DMS114 treated with DMSO at 0.1 percent for 48 hours (cell line): ENCODE results near the gene DGAT2.
"Not testable (repeated sequence)": the region's sequence is repeated elsewhere in the genome, so short reads cannot be mapped to it uniquely, and the experiment has no call there.

Source experiments
- DNase-seq: peaks from one replicate; lab custom pipeline; 2025; ENCODE audit not compliant: unreplicated experiment; lab: John Stamatoyannopoulos, UW

Gene DGAT2, protein sequence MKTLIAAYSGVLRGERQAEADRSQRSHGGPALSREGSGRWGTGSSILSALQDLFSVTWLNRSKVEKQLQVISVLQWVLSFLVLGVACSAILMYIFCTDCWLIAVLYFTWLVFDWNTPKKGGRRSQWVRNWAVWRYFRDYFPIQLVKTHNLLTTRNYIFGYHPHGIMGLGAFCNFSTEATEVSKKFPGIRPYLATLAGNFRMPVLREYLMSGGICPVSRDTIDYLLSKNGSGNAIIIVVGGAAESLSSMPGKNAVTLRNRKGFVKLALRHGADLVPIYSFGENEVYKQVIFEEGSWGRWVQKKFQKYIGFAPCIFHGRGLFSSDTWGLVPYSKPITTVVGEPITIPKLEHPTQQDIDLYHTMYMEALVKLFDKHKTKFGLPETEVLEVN

GRCh38 chr11:75768112-75768908, at the start of gene DGAT2:
TSS of gene DGAT2 (plus strand) at chr11:75768778. CDS start at chr11:75768992, 214 bp downstream.
- DNase-seq = peak; percentile 44

- no peak for DNase-seq
These were observed 49.0 kb upstream of the DGAT2 start for GRCh38 chr11:75719340-75720239.

GRCh38 chr11:75720639-75721038, 47.9 kb upstream of the DGAT2 start:
- no peak for DNase-seq

DNA sequence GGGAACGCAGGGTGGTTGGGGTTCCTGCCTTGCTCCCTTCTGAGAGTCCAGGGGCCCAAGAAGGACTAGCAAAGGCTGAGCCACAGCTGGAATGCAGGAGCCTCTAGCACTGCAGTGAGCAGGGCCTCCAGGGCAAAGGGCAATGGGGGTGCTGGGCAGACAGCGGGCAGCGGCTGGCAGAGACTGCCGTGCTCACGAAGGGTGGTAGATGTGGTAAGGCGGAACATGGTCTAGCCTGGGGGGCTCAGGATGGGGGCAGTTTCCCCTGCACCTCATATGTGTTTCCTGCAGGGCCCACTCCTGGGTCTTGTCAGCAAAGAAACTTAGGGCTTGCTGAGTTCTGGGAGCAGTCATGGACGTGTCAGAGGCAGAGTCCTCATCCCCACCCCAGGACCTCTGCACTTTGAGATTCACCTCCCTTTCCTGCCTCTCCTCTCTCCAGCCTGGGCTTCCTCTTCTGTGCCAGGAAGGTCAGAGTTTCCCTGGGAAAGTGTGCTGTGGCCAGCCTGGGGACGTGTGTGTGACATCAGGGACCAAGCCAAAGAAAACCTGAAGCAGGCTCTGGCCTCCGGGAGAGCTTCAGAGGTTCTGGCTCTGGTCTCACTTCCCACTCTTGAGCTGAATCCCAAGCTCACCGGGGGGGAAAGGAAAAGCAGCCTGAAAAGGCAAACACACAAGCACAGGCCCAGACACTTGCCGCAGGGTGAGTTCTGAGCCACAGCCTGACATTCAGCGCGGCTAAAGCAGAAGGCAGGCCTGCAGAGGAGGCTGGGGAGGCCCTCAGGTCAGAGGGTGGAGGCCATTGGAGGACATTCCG, 46.5 kb upstream of the DGAT2 start:
- no peak for DNase-seq

GRCh38 chr11:75722669-75723042, 45.9 kb upstream of the DGAT2 start:
- no peak for DNase-seq

DNA sequence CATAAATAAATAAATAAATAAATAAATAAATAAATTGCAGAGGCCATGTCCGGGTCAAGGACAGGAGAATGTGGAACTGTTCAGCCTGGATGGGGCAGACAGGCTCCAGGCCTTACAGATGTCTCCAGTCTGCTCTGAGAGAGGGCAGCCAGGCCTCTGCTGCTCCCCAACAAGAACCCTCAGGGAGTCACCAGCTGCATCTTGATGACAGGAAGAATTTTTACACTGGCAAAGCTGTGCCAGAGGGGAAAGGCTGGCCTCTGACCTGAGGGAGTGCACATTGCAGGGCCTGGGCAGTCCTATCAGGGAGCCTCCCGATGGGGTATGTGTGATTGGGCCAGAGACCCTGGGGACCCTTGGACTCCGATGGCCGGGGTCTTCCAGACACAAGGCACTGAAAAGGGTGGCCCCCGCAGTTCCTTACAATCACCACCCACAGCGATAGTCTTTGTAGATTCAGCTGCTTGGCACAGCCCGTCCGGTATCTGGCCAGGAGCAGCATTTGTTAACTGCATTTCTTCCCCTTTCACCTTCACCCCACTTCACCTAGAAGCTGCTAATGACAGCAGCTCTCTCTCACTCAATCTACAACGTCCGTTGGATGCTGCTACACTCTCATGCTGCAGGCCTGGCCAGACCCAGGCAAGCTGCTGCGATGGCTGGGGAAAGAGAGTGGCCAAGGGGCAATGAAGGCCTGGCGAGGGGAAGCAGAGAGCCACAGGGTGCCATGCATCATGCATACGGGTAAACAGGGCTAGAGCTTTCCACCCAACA, 42.8 kb upstream of the DGAT2 start:
- DNase-seq = no peak

DNA sequence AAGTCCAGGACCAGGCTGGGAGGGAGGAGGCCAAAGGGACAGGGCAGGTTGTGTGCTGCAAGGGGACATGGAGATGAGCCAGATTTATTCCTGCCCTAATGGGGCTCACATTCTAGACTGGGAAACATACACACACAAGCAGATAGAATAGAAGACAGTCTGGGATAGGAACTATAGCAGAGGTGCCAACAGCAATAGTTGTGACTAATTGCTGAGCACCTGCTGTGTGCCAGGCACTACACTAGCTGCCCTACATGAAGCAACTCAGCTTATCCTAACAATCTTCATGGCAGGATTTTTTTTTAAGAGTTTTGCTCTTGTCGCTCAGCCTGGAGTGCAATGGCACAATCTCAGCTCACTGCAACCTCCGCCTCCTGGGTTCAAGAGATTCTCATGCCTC, 39.6 kb upstream of the DGAT2 start:
- no peak for DNase-seq

- no peak for DNase-seq
These were observed 37.5 kb upstream of the DGAT2 start for GRCh38 chr11:75731095-75731494.

GRCh38 chr11:75733071-75733430, 35.5 kb upstream of the DGAT2 start:
- DNase-seq = no peak

- DNase-seq = no peak
These were observed 35.0 kb upstream of the DGAT2 start for GRCh38 chr11:75733431-75734107.

GRCh38 chr11:75734491-75735180, 33.9 kb upstream of the DGAT2 start:
- DNase-seq = no peak

- DNase-seq = no peak
These were observed 33.3 kb upstream of the DGAT2 start for GRCh38 chr11:75735181-75735845.

GRCh38 chr11:75737314-75737713, 31.3 kb upstream of the DGAT2 start:
- no peak for DNase-seq

- no peak for DNase-seq
These were observed 27.9 kb upstream of the DGAT2 start for GRCh38 chr11:75740681-75741080.

DNA sequence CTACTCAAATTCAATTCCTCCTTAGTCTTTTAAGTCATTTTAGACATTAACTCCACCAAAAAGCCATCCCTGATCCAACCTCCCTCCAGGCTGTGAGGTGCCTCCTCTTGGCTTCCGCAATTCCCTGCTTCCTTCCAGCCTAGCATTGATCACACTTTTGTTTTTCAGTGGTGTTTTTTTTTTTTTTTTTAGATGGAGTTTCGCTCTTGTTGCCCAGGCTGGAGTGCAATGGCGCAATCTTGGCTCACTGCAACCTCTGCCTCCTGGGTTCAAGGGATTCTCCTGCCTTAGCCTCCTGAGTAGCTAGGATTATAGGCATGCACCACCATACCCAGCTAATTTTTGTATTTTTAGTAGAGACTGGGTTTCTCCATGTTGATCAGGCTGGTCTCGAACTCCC, 25.4 kb upstream of the DGAT2 start:
- DNase-seq = not testable (repeated sequence)

DNA sequence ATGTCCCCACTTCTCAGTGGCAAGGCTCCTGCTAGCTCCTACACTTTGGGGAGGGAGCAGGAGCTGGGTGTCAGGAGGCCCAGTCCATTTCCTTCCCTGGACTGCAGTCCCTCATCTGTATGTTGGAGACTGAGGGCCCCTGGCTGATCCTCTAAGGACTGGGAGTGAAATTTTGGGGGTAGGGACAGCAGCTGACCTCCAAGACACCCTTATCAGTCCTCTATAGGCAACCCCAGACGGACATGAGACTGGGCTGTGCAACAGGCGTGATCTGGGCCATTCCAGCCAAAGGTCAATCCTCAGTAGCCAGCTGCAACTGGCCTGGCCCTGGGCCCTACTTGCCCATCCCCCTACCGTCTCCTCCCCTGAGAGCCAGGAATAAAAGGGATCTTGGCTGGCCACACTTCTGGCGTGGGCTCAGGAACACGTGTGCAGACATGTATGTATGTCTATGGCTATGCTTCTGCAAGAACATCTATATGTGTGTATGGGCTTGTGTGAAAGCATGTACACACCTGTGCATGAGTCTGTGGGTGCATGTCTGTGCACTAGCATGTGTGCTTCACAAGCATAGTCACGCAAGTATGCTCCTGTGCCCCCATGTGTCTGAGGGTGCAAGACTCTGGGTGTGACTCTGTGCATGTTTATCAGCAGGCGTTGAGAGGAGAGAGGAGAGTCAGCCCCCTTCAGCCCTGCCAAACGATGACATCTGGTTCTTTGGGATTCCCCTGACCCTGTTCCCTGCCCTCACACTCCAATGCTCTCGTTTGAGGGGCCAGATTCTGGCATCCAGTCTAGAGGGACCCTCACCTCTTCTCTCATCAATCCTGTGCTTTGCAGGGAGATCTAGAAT, 24.6 kb upstream of the DGAT2 start:
- no peak for DNase-seq

DNA sequence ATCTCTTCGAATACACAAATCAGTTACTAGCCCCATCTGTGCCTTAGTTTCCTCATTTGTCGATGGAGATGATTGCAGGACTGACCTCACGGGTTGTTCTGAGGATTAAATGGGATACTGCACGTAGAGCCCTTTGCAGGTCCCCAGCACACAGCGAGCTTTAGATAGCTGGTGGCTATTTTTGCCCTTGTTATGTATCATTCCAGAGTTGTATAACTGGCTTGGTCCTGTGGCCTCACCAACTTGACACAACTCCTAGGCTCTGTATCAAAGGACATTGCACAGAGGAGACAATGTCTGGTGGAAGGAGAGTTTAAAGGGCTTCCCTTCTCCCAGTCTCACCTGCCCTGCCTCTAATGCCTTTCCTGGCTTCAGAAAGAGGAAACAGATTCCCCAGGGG, 22.8 kb upstream of the DGAT2 start:
- no peak for DNase-seq
